Ovary (tissue), 3 donors: Measurements from ENCODE around the gene ZNF445.

Source experiments
- EP300 ChIP-seq: sonication (generic); formaldehyde crosslinking; IDR thresholded peaks from one replicate; pipeline ENCODE4 v1.6.1; 2017; ENCODE audit warnings: antibody characterized with exemption
- POLR2A ChIP-seq: fragments of 450-650 bp; IDR thresholded peaks from one replicate; pipeline ENCODE4 v1.6.1; 2017; ENCODE audit warnings: antibody characterized with exemption, mild to moderate bottlenecking, moderate library complexity
- TF ChIP-seq, protein P1 (sequence below), 3 donors: fragments of 450-650 bp in 2 of 3; fragments of 200-600 bp in 1 of 3; IDR thresholded peaks; one replicate each; pipeline versions ENCODE4 v1.5.1 to v1.8.0; 2016 to 2022; ENCODE audit warnings: antibody characterized with exemption in 3 of 3, mild to moderate bottlenecking in 1 of 3
- donor health status: DM: no; HTN: no; CAD: no.

- TF ChIP-seq, protein P1, sequence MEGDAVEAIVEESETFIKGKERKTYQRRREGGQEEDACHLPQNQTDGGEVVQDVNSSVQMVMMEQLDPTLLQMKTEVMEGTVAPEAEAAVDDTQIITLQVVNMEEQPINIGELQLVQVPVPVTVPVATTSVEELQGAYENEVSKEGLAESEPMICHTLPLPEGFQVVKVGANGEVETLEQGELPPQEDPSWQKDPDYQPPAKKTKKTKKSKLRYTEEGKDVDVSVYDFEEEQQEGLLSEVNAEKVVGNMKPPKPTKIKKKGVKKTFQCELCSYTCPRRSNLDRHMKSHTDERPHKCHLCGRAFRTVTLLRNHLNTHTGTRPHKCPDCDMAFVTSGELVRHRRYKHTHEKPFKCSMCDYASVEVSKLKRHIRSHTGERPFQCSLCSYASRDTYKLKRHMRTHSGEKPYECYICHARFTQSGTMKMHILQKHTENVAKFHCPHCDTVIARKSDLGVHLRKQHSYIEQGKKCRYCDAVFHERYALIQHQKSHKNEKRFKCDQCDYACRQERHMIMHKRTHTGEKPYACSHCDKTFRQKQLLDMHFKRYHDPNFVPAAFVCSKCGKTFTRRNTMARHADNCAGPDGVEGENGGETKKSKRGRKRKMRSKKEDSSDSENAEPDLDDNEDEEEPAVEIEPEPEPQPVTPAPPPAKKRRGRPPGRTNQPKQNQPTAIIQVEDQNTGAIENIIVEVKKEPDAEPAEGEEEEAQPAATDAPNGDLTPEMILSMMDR (IDR thresholded peaks at IDR 0.05): no peak
- TF ChIP-seq POLR2A (no peak), EP300 (no peak)
Measured at GRCh38 chr3:44506556-44506955, 29.1 kb upstream of the ZNF445 start.
